Smooth muscle cell of the brain vasculature (primary cell): Measurements from ENCODE around the gene NPHP4.

ENCODE experiments used
- DNase-seq: peaks from one replicate; pipeline ENCODE4 v3.0.0-alpha.2; 2012; ENCODE audit warnings: low read depth, low spot score

NPHP4 gene

DNA sequence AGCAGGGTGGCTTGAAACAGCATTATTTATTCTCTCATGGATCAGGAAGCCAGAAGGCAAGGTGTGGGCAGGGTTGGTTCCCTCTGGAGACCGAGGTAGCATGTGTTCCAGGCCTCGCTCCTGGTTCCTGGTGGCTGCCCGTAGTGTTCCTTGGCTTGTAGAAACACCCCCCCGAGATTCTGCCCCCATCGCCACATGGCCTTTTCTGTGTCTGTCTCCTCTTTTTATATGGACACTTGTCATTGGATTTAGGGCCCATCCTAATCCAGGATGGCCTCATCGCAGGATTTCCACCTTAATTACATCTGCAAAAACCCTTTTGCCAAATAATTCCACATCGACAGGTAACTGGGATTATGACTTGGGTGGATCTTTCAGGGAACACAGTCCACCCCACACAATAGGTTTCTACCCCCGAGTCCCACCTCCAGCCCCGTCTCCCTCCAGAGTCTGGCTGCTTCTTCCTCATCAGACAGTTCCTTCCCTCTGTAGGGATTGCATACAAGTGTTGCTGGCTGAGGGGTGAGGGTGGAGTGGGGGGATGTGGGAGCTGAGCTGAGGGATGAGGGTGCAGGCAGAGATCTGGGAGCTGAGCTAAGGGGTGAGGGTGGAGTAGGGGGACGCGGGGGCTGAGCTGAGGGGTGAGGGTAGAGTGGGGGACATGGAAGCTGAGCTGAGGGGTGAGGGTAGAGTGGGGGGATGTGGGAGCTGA lies 12.3 kb upstream of the NPHP4 start:
- no peak for DNase-seq

DNA sequence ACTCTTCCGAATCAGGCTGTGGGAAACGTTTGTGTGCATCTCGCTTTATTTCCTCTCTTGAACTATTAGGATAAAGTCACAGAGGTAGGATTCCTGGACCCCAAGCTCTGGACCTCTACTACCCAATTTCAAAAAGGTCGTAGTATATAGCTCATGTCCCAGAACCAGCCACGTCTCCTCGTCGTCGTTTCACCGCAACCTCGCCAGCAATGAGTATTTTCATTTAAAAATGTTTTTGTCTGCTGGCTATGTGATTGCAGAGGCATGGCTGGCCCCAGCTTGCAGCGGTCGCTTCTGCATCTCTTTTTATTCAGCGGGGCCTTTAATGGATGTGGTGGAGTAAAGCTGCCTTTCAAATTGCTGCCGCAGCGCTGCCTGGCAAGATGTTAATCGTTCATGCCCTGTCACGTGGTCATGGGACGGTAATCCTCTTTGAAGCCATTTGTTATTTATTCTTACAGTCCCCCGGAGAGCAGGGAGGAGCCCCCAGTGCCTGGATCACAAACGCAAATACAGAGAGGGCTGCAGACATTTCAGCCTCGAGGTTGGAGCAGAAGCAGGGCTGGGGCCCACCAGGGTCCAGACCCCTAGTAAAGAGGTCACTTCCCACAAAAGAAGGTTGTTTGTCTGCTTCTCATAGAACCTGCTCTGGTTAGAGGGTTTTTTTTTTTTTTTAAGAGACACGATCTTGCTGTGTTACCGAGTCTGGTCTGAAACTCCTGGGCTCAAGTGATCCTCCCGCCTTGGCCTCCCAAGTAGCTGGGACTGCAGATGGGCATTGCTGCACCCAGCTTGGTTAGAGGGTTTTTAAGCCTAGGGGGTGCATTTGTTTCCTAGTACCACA lies 11.6 kb upstream of the NPHP4 start:
- no peak for DNase-seq

DNA sequence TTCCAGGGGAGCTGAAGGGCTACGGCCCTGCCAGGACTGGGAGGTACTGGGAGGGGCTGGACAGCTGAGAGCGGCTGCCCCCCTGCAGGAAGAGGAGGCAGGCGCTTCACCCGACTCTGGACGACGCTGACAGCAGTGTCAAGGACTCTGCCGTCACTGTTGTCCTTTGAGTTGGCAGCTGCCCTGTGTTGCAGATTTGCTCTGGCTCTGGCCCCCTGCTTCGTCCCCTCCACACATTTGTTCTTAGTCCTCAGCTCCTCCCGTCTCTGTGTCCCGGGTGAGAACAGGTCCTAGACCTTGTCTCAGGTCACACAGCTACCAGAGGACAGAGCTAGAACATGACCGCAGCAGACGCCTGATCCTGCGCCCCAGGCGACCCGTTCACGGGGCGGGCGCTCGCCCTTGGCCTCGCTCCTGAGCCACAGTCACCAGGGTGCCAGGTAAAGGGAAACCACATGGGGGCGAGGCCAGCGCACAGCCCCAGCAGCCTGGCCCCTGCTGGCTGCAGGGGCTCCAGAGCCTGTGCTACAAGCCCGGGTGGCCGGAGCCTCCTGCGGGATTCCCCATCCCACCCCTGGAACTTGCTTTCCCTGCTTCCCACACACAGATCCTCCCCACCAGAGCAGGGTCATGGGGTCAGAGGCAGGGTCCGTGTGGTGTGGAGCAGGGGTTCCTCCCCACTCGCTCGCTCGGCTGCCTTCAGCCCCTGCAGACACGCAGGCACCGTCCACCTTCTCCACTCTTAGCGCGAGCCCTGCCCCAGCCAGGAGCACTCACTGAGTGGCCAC lies 10.7 kb upstream of the NPHP4 start:
- DNase-seq: no peak

DNA sequence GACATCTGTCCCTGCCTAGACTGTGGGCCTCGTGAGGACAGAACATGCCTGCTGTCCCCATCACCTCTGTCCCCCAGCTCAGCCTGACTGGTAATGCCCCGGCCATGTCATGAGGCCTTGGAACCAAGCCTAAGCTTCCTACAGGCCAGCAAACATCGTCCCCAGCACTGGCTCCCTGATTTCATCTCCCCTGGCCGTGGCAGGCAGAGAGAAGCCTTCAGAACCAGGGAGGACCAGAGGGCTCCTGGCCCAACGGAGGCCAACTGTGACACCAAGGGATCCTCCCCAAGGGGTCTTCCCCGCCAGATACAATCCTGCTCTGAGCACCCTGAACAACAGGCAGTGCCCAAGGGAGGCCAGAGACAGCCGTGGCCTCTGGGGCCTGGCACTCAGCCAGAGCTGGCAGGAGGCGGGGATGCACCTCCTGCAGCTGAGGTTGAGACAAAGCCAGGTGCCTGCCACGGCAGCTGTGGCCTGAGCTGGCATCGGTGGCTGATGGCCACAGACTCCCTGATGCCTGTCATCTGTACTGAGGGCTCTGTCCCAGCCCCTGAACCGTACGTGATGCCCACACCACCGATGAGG lies 9.9 kb upstream of the NPHP4 start:
- no peak for DNase-seq

DNA sequence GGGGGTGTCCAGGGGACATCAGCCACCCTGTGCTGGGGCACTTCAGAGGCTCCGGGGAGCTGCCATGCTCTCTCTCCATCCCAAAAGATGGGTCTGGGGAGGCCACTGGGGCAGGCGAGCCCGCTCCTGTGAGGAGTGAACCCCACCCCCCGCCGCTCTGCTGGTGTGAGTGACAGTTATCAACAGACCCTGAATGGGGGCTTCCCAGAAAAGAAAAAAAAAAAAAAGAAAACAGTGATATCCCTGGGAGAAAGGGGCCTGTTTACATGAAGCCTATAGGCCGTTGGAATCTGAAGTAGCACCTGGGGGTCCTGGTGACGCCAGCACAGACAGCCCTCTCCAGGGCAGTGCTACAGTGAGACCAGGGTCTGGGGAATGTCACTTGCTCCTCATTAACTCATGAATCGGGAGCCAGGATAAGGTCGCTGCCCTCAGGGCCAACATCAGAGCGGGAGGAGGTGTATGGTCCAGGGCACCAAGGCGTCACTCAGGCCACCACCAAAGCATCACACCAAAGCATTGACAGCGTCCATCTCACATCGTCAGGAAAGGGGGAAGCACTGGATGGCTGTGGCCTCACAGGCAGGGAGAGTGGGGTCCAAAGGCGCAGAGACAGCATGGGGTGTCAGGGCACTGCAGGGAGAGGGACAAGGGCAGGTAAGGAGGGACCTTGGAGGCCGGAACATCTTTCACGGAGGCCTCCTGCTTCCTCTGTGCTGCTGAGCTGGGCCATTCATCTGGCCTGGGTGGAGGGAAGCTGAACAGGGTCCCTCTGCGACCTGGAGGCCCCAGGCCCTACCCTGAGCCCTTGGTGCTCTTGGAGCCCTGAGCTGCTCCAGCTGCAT lies 8.4 kb upstream of the NPHP4 start:
- DNase-seq: no peak

DNA sequence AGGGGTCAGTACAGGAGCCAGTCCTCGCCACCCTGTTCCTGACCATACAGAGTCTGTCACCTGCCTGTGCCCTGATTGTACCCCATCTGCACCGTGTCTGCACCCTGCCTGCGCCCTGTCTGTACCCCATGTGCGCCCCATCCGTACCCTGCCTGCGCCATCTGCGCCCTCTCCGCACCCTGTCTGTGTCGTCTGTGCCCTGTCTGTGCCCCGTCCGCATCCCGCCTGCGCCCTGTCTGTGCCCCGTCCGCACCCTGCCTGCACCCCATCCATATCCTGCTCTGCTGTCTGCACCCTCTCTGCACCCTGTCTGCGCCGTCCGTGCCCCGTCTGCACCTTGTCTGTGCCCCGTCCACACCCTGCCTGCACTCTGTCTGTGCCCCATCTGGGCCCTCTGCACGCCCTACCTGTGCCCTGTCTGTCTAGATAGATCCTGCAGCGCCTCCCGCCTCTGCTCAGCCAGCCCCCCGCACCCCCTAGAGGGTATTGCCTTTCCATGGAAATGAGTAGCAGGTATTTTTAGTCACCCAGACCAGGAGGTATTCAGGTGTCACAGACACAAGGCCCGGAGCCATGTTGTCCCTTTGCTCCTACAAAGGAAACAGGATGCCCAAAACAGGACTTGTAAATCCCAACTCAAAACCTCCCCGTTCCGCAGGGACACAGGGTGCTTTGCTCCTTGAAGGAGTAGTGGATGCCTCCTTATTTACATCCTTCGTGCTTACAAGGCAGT lies 7.7 kb upstream of the NPHP4 start:
- DNase-seq: no peak

DNA sequence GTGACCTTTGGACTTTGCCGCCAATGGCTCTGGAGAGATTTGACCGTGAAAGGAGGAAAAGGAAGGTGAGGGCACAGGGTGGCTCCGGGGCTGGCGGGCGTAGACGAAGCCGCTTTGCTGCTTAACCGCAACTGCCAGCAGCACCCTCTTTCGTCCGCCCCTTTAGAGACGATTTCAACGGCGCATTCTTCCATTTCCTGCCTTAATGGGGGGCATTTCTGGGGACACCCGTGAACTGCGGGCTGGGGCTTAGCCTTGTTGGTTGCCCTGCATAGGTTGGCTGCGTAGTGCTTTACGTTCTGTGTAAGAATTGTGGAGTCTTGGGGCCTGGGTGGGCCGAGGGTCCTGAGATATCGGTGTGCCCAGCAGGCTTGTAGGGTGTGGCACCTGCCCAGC lies 6.7 kb upstream of the NPHP4 start:
- no peak for DNase-seq

DNA sequence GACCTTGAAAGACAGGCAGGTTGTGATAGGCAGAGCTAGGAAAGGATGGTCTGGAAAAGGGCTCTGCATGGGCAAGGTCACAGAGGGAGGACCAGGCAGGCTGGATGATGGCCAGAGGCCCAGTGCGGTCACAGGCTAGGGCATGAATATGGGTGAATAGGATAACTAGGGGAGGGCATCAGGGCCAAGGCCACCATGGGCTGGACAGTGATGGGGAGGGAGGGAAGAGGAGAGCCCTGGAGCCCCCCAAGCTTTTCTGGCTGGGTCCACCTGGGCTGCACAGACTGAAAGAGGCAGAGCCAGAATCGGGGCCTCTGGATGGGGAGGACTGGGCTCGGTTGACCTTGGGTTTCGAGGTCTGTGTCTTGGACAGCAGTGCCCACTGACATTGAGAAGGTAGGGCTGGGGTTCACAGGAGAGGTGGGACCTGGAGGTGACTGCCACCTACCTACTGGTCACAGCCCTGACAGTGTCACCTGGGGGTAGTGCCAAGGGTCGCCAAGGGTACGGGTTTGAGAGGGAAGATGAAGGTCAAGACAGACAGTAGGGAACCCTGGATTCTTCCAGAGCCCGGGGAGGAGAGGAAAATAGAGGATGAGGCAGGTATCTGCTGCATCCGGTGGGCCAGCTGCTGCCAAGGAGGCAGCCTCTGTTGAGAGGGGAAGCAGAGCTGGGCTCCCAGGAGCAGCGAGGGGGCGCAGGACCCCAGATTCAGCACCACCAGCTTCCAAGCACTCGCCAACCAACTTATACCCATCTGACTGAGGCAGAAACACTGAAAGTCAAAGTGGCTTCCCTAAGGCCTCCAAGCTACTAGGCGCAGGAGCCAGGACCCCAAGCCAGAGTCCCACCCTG lies 6.1 kb upstream of the NPHP4 start:
- no peak for DNase-seq

DNA sequence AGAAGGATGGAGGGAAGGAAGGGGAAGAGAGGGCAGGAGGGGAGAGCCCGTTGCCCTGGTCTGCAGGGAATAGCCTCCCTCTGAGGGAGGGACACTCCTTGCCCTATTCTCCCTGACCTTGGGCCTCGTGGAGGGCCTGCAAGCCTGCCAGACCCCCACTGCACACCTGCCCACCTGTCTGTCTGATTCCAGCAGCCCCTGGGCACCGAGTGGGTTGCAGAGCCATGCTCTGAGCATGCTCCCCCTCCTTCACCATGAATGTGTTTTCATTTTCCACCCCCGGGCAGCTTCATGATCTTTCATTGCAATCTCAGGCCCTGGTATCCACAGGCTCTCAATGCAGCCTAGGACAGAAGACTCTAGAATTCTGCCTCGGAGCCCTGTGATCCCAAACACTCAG lies 5.1 kb upstream of the NPHP4 start:
- DNase-seq: no peak

DNA sequence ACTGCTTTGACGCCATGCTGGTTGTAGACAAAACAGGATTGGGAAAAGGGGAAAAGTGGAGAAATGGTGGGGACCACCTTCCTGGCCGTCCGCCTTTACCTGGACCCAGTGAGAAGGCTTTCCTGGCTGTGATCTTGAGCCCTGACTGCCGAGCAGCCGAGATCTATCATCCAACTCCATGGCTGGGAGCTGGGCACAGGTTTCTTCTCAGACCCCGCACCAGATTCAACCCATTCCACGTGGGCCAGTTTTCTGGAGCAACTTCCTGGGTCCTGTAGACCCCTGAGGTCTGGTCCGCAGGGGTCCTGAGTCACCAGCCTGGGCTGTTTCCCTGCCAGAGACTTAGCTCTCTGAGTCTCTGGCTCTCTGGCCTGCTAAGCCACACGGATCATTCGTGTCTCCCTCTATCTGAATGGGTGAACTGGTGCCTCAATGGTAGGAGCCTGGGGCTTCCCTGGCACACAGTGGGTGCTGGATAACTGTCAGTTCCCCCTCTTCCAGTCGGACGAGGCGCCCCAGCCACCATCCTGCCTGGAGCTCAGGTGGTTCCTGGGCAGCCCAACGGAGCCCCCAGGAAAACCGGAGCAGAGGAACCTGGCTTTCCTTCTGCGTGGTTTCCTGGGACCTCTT lies 4.5 kb upstream of the NPHP4 start:
- DNase-seq: no peak

DNA sequence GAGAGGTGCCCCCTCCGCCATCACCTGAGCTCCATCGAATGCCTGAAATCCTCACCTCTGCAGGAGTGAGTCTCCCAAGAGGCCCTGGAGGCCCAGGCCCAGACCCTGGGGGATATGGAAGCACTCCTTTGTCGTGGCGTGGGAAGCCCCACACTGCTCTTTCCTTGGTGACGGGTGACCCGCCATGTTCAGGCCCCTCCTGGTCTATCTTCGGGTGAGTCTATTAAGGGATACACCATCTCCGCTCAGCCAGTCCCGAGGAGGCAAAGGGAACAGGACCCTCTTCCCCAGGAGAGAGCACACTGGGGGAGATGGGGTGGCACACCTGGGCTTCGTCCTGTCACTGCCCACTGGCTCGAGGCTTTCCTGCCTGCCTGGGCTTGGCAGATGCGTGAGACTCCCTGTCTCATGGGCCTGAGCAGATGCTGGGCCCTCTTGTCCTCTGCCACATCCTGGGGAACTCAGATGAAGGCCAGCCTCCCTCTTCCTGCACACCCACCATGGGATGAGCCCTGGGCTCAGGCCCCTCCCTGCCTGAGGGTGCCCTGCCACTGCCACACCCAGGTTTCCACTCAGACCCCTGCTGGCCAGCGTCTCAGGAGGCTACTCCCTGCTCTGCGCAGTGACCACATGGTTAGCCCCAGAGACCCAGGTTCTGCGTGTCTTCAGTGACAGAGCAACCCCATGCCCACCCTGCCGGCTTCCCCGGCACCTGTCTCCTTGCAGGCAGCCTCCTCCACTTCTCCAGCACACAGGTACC lies 3.8 kb upstream of the NPHP4 start:
- DNase-seq: no peak

DNA sequence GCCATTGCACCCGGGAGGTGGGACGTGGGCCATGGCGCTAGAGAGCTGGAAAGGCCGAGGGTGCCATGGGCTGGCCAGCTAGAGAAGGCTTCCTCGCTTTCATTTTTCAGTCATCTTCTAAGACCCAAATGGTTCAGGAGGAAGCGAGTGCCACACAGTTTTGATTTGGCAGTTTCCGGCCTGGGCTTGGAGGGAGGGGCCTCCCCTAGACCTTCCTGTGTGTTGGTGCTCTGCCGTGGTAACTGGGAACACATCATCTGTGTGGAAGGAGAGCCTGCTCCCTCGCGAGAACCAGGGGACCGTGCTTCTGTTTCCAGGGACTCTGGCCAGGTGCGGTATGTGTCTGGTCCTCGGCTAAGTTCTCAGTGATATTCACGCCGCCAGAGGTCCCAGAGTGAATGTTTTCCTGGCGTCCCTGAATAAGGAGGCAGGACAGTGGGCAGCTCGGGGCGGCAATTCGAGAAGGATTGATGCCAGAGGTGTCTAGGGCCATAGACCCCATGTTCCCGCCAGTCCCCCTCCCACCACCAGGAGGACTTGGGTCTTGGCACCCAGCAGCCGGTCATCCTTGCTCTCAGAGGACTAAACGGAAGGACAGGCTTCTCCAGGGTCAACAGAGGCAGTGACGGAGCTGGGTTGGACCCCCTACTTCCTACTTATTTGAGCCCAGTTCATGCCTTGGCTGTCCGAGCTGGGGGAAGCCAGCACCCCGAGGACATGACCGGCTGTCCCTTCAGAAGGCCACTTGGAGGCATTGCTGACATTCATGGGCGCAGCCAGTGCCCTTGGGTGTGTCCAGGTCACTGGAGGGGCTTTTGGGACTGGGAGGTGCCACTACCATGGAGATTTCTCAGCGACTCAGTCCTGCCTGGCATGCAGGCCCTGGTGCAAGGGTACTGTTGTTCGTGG lies 2.7 kb upstream of the NPHP4 start:
- DNase-seq: no peak

DNA sequence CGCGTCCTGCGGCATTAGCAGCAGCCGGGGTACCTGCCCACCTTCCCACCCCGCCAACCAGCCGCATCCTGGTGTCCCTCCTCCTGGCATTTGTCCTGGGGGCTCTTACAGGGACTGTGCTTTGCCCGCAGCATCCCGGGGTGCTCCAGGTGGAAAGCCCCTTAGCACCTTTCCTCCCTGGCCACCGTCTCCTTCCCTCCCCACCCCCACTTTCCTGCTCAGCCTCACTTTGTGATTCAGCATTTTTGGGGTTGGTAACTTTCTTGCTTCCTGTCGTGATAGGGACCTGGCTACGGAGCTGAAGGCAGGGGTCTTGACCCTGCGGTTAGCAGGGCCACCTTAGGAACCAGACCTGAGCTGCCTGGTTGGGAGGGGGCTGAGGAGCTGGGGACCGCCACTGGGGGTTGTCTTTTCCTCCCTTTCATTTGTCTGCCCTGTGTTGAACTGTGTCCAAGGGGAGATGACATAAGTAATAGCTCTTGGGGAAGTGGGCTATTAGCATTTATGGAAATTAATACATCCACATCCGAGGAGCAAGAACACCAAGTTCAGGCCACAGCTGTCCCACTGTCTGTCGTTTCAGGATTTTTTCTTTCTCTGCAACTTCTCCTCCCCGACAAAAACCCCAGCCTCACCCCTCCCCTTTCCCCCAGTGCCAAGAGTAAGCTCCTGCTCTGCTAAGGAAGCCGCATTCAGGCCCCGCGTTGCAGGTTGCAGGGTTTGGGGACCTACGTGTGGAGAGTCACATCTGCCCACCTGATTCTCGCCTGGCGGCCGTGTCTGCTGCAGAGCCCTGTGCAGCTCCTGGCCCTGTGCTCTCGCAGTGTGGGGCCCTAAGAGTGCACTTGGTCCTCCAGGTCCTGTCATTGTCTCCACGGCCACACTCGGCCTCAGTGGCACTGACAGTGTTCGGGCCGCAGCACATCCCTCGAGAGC lies 1.6 kb upstream of the NPHP4 start:
- DNase-seq: no peak

DNA sequence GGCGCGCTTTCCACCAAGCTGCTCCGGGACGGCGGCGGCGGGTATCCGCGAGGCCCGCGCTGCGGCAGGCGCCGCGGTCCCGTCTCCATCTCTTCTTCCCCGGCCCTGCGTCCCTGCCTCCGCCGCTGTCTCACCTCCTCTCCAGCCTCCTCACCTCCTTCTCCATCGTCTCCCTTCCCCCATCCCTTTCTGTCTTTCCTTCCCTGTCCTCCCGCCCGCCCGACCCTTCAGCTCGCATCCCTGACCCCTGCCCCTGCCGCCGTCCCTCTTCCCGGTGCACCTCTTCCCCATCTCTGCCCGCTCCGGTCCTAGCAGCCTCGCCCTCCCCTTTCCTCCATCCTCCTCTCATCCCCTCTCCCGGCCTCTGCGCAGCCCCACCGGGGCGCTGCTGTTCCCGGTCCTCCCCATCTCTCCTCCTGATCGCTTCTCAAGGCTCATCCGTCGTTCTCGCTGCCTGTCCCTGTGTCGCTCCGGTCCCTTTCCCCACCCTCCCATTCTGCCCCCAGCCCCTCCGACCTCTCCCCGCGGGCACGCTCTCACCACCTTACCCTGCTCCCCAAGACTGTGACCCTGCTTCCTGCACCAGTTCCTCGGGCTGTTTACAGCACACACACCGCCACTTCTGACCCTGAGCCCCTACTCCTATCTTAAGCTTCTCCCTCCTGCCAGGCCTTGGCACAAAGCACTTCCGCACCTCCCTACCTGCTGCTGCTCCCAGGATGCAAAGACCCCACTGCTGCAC lies 760 bp upstream of the NPHP4 start:
- DNase-seq: no peak

DNA sequence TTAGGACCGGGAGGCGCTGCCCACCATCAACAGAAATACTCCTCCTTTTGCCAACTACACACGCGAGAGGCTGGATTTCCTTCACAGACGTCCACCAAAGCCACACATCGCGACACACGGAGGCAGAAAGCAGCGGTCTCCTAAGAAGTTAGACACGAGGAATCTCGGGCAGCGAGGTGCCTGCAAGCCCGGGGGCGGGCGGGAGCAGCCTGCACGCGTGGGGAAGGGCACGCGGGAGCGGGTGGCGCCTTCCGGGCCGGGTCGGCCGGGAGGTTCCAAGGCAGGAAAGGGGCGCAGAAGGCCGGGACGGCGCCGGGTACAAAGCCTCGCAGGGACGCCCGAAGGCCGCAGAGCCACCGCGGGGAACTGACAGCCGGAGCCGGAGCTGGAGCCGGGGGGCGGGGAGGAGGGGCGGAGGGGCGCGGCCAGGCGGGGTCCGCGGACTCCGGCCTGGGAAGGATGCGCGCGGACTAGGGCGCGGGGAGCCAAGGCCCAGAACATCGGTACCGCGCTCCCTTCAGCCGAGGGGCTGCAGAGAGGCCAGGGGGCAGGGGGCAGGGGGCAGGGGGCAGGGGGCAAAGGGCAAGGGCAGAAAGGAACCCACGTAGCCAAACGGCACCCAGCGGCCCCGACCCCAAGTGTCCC lies 722 bp downstream of the NPHP4 start:
- no peak for DNase-seq
